IMR-90 (cell line): ENCODE results near the gene OR6S1. TPM values are rescaled to one million over a fixed set of nuclear protein-coding genes. Genes with fewer than 3 reads are reported as not detected.
A peak's percentile ranks its signal among the peaks of the same experiment; 100 is the strongest.

ENCODE experiments used
- ATAC-seq: fragments of 200-7000 bp; cut with Tn5 transposase; 2 replicates; pipeline ENCODE4 v1.9.1; 2020; ENCODE audit warnings: low read depth, mild to moderate bottlenecking, moderate library complexity
- BruUV-seq: library from RNA; stranded (reverse); fragments of 400-500 nt; replicated peaks from 2 replicates; lab custom pipeline; 2021; lab: Mats Ljungman, UMichigan
- CTCF ChIA-PET: fragments of 300-600 bp; formaldehyde crosslinking; extraction: SDS; loops from one replicate; lab custom pipeline; 2021; ENCODE audit warnings: antibody characterized with exemption; lab: Yijun Ruan, JAX
- POLR2A ChIA-PET: fragments of 300-600 bp; sonication (Branson Sonifier 250); formaldehyde crosslinking; loops from one replicate; lab custom pipeline; 2022; ENCODE audit warnings: antibody characterized with exemption; ENCODE audit not compliant: unreplicated experiment; lab: Charles Lee
- DNase-seq: peaks from one replicate; pipeline ENCODE4 v3.0.0; 2013
- H2AFZ ChIP-seq: replicated peaks from 2 replicates; pipeline ENCODE3; 2013; ENCODE audit warnings: low read length, mild to moderate bottlenecking; ENCODE audit not compliant: poor library complexity
- H2AK5ac ChIP-seq: 2 replicates; pipeline ENCODE4 v1.6.1; 2013; ENCODE audit warnings: low read depth, low read length, inconsistent platforms
- H2AK9ac ChIP-seq: replicated peaks from 2 replicates; pipeline ENCODE3; 2013; ENCODE audit warnings: mild to moderate bottlenecking, low read depth, low read length, moderate library complexity; ENCODE audit not compliant: poor library complexity
- H2BK120ac ChIP-seq: 2 replicates; pipeline ENCODE4 v1.6.1; 2013; ENCODE audit warnings: low read depth, low read length, inconsistent platforms
- H2BK15ac ChIP-seq: 3 replicates; pipeline ENCODE4 v1.6.1; 2013; ENCODE audit warnings: low read depth, low read length, inconsistent platforms
- H2BK20ac ChIP-seq: 2 replicates; pipeline ENCODE4 v1.6.1; 2013; ENCODE audit warnings: low read depth, mild to moderate bottlenecking, inconsistent platforms, low read length, moderate library complexity
- H2BK5ac ChIP-seq: 2 replicates; pipeline ENCODE4 v1.6.1; 2013; ENCODE audit warnings: mild to moderate bottlenecking, low read depth, low read length, inconsistent platforms; ENCODE audit not compliant: poor library complexity, severe bottlenecking
- H3K14ac ChIP-seq: replicated peaks from 2 replicates; pipeline ENCODE4 v1.6.1; 2013; ENCODE audit warnings: low read depth, low read length, inconsistent platforms
- H3K18ac ChIP-seq: 2 replicates; pipeline ENCODE4 v1.6.1; 2013; ENCODE audit warnings: low read depth, low read length, control low read depth
- H3K23ac ChIP-seq: 2 replicates; pipeline ENCODE4 v1.6.1; 2013; ENCODE audit warnings: low read depth, low read length, inconsistent platforms
- H3K27ac ChIP-seq: 2 replicates; pipeline ENCODE4 v1.5.1; 2013; ENCODE audit warnings: mild to moderate bottlenecking, control low read depth, low read length; ENCODE audit not compliant: insufficient read depth
- H3K27me3 ChIP-seq: 2 replicates; pipeline ENCODE4 v1.6.1; 2013; ENCODE audit warnings: low read length; ENCODE audit not compliant: control insufficient read depth, insufficient read depth
- H3K36me3 ChIP-seq: 2 replicates; pipeline ENCODE4 v1.6.1; 2013; ENCODE audit warnings: low read length, mixed read lengths; ENCODE audit not compliant: control insufficient read depth, insufficient read depth
- H3K4ac ChIP-seq: 2 replicates; pipeline ENCODE4 v1.6.1; 2013; ENCODE audit warnings: low read depth, low read length, inconsistent platforms
- H3K4me1 ChIP-seq: 2 replicates; pipeline ENCODE4 v1.6.1; 2013; ENCODE audit warnings: low read length, mixed read lengths; ENCODE audit not compliant: control insufficient read depth, insufficient read depth
- H3K4me2 ChIP-seq: 2 replicates; pipeline ENCODE4 v1.6.1; 2013; ENCODE audit warnings: low read depth, mild to moderate bottlenecking, control low read depth, low read length, moderate library complexity
- H3K4me3 ChIP-seq: 2 replicates; pipeline ENCODE4 v1.5.1; 2013; ENCODE audit warnings: low read depth, mild to moderate bottlenecking, control low read depth, low read length, moderate library complexity; ENCODE audit not compliant: insufficient read depth
- H3K56ac ChIP-seq: 2 replicates; pipeline ENCODE4 v1.6.1; 2013; ENCODE audit warnings: low read length, inconsistent platforms; ENCODE audit not compliant: insufficient read depth; ENCODE audit errors: extremely low read depth
- H3K79me1 ChIP-seq, 2 experiments: 2 replicates each; pipeline ENCODE4 v1.6.1; 2013; ENCODE audit warnings: low read length in 2 of 2, inconsistent platforms in 1 of 2, low read depth in 1 of 2
- H3K9ac ChIP-seq: 2 replicates; pipeline ENCODE4 v1.6.1; 2013; ENCODE audit warnings: low read depth, low read length, control low read depth
- H3K9me1 ChIP-seq: 2 replicates; pipeline ENCODE4 v1.6.1; 2013; ENCODE audit warnings: low read length, inconsistent platforms; ENCODE audit not compliant: insufficient read depth
- H3K9me3 ChIP-seq: 2 replicates; pipeline ENCODE4 v1.6.1; 2013; ENCODE audit warnings: low read length; ENCODE audit not compliant: control insufficient read depth, insufficient read depth
- H4K20me1 ChIP-seq: 2 replicates; pipeline ENCODE4 v1.6.1; 2013; ENCODE audit warnings: low read length, inconsistent platforms; ENCODE audit not compliant: insufficient read depth
- H4K5ac ChIP-seq: 2 replicates; pipeline ENCODE4 v1.6.1; 2013; ENCODE audit warnings: mild to moderate bottlenecking, low read depth, low read length, control low read depth
- H4K8ac ChIP-seq, 2 experiments: 2 replicates each; pipeline ENCODE4 v1.6.1; 2013; ENCODE audit warnings: low read depth in 2 of 2, low read length in 2 of 2, control low read depth in 1 of 2, inconsistent platforms in 1 of 2
- H4K91ac ChIP-seq: 2 replicates; pipeline ENCODE4 v1.6.1; 2013; ENCODE audit warnings: low read depth, low read length, inconsistent platforms; ENCODE audit not compliant: insufficient read depth
- BHLHE40 ChIP-seq: fragments of 150-350 bp; IDR thresholded peaks from 2 replicates; pipeline ENCODE4 v1.6.1; 2016; ENCODE audit warnings: mild to moderate bottlenecking, low read depth, low read length
- MXI1 ChIP-seq: IDR thresholded peaks from 2 replicates; pipeline ENCODE4 v1.6.1; 2012; ENCODE audit warnings: low read depth, mild to moderate bottlenecking, low read length, moderate library complexity, borderline replicate concordance
- NFE2L2 ChIP-seq: fragments of 150-350 bp; IDR thresholded peaks from 2 replicates; pipeline ENCODE4 v1.6.1; 2016; ENCODE audit warnings: low read depth, mild to moderate bottlenecking, low read length
- RAD21 ChIP-seq: IDR thresholded peaks from 2 replicates; pipeline ENCODE4 v1.6.1; 2012; ENCODE audit warnings: low read length, improper control_type of control experiment
- RFX5 ChIP-seq: IDR thresholded peaks from 2 replicates; pipeline ENCODE4 v1.8.0; 2012; ENCODE audit warnings: low read depth, mild to moderate bottlenecking, low read length, moderate library complexity
- SMC3 ChIP-seq: fragments of 150-350 bp; IDR thresholded peaks from 2 replicates; pipeline ENCODE4 v1.6.1; 2016; ENCODE audit warnings: low read depth, mild to moderate bottlenecking, antibody characterized with exemption, low read length, moderate library complexity
- WGBS, 2 experiments: methylation state at CpG; one replicate each; pipeline versions ENCODE4 v1.1.5 to v1.1.7; 2013; ENCODE audit warnings: missing lambda C conversion rate in 2 of 2; ENCODE audit not compliant: insufficient read length in 1 of 2; ENCODE audit errors: extremely low coverage in 2 of 2; 5-methylcytosine and 5-hydroxymethylcytosine counted together
- dilution Hi-C: fragments of 300-500 bp; cut with HindIII; formaldehyde crosslinking; loops from one replicate; pipeline ENCODE4 v1.14.3; 2018; ENCODE audit warnings: low sequenced_read_pairs; ENCODE audit not compliant: unreplicated experiment
- in situ Hi-C: fragments of 300-500 bp; cut with MboI; formaldehyde crosslinking; loops from 3 replicates; pipeline ENCODE4 v1.14.3; 2019; ENCODE audit warnings: low sequenced_read_pairs, inconsistent platforms, mixed read lengths
- intact Hi-C: fragments of 100-400 bp; cut with micrococcal nuclease; formaldehyde crosslinking; loops from 2 replicates; pipeline ENCODE4 v1.10.0; 2022
- polyA plus RNA-seq, 3 experiments: library from polyadenylated mRNA; depleted of rRNA; stranded (reverse); fragments of >200 nt; gene quantifications; 2 replicates each; pipeline ENCODE4 v1.2.3, GENCODE V29; 2012; ENCODE audit warnings: low replicate concordance in 1 of 3
- total RNA-seq: library from RNA; depleted of rRNA; stranded (reverse); fragments of >200 nt; gene quantifications from 2 replicates; pipeline ENCODE4 v1.2.3, GENCODE V29; 2012
- TF ChIP-seq, protein P1 (sequence below): conservative IDR thresholded peaks from 2 replicates; pipeline ENCODE4 v1.5.1; 2012; ENCODE audit warnings: mild to moderate bottlenecking, low read depth, low read length, improper control_type of control experiment

OR6S1 gene
- total and polyA plus RNA-seq, 2 of the 4 experiments (the other 2 are of a cell fraction), result not detected

DNA sequence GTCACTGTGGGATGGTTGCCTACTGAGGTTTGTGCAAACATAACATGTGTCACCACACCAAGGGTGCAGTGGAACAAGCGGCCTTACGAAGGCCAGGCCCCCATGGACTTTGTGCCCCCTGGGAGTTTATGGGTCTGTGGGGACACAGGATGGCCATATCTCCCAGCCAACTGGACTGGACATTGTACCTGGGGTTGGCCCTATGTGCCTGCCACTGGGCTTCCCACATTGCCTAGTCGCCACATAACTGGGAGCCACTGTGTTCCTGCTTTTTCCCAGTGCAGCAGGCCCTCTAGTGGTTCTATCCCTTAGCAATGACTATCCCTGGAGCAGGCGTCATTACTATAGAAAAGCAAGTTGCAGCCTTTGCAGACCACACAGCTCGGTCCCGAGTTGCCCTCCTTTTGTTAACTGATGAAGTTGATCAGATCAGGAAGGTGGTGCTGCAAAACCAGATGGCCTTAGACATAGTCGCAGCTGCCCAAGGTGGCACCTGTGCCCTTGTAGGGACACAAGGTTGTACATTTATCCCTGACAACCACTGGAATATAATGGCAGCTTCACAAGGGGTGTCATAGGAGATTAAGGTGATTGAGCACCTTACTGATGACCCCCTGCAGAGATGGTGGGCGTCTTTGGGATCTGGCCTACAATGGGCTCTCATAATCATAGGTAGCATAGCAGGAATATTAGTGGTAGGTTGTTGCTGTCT is 35.1 kb downstream of the OR6S1 start:
- Histone ChIP-seq H3K9me1 (no peaks in the 10 kb centered on the region), H4K91ac (no peak overlapping the region), H2AK9ac (no peak overlapping the region), H2BK20ac (no peak overlapping the region), H3K9me3 (no peaks in the 10 kb centered on the region), H3K56ac (no peak overlapping the region), H3K36me3 (no peaks in the 10 kb centered on the region), H2AFZ (no peak overlapping the region), H3K4me2 (no peak overlapping the region), H3K23ac (no peak overlapping the region), H3K4me3 (no peak overlapping the region), H3K9ac (no peak overlapping the region), H3K4ac (no peak overlapping the region), H3K27me3 (no peaks in the 10 kb centered on the region), H3K79me1 (no peaks in the 10 kb centered on the region), H4K8ac (no peak overlapping the region), H2AK5ac (no peak overlapping the region), H3K14ac (no peak overlapping the region), H3K4me1 (no peaks in the 10 kb centered on the region), H4K20me1 (peaks cover 3% of the 10 kb centered on the region; the same call in 1 of the 2 replicates), H3K18ac (no peak overlapping the region), H2BK5ac (no peak overlapping the region), H2BK15ac (no peak overlapping the region), H3K27ac (no peak overlapping the region), H2BK120ac (no peak overlapping the region), H4K5ac (no peak overlapping the region)
- no peak for ATAC-seq
- no peak for TF ChIP-seq BHLHE40
- TF ChIP-seq NFE2L2, result no peak
- TF ChIP-seq MXI1, result no peak
- peak; percentile 66 for TF ChIP-seq RAD21
- no peak for TF ChIP-seq RFX5
- TF ChIP-seq SMC3, result peak; percentile 48
- TF ChIP-seq, protein P1, sequence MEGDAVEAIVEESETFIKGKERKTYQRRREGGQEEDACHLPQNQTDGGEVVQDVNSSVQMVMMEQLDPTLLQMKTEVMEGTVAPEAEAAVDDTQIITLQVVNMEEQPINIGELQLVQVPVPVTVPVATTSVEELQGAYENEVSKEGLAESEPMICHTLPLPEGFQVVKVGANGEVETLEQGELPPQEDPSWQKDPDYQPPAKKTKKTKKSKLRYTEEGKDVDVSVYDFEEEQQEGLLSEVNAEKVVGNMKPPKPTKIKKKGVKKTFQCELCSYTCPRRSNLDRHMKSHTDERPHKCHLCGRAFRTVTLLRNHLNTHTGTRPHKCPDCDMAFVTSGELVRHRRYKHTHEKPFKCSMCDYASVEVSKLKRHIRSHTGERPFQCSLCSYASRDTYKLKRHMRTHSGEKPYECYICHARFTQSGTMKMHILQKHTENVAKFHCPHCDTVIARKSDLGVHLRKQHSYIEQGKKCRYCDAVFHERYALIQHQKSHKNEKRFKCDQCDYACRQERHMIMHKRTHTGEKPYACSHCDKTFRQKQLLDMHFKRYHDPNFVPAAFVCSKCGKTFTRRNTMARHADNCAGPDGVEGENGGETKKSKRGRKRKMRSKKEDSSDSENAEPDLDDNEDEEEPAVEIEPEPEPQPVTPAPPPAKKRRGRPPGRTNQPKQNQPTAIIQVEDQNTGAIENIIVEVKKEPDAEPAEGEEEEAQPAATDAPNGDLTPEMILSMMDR, result peak; percentile 56
- dilution Hi-C loops (no loop called here), in situ Hi-C loops (no loop called here), intact Hi-C loops (no loop called here)
- POLR2A ChIA-PET, result no interaction called here
- DNase-seq, result peak; percentile 34
- WGBS, 2 experiments, result 31% methylated on average over 2 of the region's 8 CpGs; no CpG with 5 or more reads in 1 of the 2 experiments
- CTCF ChIA-PET, result interaction anchor here (0.7 kb wide), 1 partner anchor 273 kb away, joined by 3 read pairs; no protein-coding TSS in a partner anchor
- no TSS peak for BruUV-seq
